ENCODE data around the gene SLC17A7.

SLC17A7 gene

DNA sequence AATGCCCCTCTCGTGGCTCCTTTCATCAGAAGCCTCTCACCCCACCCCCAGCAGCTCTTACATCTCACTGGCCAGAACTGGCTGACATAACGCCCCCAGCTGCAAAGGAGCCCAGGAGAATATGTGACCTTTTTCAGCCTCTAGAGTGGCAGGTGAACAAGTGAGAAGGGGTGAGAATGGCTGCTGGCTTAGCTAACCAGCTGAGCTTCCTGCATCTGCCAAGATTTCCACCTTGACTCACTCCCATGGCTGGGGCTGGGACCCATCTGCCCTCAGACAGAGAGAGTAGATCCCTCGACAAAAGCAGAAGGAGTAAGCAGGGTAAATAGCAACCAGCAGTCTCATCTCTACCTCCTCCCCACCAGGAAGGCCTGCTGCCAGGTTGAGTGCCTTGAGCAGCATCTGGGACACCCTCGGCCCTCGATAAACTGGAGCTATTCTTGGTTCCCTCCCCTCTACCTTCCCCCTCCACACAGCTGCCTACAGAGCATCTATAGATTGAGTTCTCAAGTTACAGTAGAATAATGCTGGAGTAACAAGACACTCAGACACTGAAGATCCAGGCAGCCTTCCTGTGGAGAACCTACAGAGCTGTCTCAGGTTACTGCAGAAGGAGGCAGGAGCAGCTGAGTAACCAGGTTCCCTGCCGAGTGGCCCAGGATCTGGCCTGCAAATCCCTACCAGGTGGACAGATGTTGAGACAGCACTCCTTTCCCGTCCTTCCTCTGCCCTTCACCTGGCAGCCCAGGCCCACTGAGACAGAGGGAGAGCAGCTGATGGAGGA lies 37.7 kb downstream of the SLC17A7 start:
- DNase-seq, result peak; percentile 84

DNA sequence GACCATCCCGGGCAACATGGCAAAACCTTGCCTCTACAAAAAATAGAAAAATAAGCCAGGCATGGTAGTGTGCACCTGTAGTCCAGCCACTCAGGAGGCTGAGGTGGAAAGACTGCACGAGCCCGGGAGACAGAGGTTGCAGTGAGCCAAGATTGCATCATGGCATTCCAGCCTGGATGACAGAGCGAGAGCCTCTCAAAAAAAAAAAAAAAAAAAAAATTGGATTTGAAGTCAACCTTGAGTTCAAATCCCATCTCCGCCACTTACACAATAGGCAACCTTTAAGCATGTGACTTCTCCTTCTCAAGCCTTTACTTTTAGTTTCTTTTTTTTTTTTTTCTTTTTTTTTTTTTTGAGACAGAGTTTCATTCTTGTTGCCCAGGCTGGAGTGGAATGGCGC lies 41.3 kb downstream of the SLC17A7 start:
- DNase-seq, result no peak

DNA sequence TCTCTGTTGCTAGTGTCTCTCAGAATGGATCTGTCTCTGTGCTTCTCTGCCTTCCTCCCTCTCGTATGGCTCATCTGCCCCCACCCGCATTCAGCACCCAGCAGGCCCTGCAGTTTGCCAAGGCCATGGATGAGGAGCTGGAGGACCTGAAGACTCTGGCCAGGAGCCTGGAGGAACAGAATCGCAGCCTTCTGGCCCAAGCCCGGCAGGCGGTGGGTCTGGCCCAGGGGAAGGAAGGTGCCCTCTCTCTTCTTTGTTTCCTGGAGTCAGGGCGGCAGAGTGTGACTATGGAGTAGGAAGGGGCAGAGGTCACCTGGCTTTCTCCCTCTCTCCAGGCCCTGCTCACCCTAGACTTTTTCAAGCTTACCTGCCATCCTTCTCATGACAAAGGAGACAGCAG lies 42.4 kb downstream of the SLC17A7 start:
- DNase-seq, result no peak

DNA sequence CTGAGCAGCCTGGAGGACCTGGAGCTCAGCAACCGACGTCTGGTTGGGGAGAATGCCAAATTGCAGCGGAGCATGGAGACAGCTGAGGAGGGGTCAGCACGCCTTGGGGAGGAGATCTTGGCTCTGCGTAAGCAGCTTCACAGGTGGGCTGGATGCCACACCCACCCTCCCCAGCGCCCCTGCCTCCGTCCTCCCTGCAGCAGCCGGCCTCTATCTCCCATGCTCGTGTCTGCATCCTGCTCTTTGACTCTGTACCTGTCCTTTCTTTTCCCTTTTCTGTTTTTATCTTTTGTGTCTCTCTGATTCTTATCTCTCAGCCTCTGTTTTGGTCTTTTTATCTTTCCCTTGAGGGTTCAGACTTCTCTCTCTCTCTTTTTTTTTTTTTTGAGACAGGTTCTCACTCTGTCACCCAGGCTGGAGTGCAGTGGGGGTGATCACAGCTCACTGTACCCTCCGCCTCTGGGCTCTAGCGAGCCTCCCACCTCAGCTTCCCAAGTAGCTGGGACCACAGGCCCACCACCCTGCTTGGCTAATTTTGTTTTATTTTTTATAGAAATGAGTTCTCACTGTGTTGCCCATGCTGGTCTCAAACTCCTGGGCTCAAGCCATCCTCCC lies 43.2 kb downstream of the SLC17A7 start:
- DNase-seq, result no peak

DNA sequence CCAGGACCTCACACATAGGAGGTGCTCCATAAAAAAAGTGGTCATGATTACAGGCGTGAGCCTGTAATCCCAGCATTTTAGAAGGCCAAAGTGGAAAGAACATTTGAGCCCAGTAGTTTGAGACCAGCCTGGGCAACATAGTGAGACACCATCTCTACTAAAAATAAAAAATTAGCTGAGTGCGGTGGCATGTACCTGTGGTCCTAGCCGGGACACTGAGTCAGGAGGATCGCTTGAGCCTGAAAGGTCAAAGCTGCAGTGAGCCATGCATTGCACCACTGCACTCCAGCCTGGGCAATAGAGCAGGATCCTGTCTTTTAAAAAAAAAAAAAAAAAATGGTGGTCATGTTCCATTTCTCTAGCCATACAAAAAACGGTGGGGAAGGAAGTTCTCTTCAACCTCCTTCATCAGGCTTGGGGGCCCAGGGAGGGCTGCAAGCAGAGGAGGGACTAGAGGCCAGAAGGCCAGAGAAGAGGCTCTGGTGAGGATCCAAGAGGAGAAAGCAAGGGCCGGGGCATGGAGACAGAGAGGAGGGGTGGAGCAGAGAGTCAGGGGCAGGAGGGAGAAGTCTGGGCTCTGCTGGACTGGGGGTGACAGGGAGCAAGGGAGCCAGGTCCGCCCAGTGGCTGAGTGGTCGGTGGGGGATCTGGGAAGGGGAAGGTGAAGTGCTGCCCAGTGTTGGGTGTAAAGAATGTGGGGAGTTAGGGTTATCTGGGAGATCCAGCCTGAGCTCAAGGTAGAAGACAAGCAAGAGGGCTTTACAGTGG lies 44.4 kb downstream of the SLC17A7 start:
- no peak for DNase-seq

DNA sequence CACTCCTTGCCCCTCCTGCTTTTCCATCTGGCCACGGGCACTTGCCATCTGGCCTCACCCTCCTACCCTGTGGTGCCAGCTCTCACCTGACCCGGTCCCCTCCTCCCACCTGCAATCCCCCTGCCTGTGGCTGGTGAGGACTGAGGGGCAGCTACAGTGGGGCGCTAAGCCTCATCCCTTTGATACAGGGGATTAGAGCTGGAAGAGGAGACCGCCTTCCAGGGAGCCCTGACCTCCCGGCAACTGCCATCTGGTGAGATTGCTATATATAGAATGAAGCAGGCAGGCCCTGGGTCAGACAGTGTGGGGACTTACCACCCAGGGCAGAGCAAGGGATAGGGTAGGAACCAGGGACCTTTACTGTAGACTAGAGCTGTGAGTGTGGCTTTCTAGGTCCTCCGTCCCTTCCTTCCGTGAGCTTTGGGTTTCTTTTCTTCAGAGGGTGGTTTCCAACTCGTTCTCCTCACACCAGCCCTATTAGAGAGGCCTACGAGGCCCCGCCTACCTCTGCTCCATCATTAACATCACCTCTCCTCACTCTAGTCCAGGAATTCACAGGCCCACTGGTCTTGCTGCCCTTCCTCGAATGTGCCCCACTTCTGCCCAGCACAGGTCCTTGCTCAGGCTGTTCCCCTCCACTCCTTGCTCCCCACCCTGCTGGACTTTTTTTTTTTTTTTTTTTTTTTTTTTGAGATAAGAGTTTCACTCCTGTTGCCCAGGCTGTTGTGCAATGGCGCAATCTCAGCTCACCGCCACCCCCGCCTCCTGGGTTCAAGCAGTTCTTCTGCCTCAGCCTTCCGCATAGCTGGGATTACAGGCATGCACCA lies 45.5 kb downstream of the SLC17A7 start:
- no peak for DNase-seq

DNA sequence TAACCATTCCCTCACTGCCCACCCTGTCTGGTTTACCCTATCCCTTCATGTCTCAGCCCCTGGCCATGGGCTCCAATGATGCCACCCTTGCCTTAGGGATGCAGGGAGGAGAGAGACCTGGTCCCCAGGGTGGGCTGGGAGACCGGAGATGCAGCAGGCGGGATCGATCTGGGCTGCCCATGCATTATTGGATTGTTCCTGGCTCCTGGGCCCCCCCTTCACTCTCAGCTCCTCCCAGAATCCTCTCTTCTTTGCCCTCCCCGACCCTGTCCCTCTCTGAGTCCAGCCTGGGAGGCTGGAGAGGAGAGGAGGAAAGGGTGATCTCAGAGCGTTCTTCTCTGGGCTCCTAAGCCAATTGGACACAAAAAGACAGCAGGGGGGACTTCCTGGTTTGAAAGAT lies 47.4 kb downstream of the SLC17A7 start:
- no peak for DNase-seq

DNA sequence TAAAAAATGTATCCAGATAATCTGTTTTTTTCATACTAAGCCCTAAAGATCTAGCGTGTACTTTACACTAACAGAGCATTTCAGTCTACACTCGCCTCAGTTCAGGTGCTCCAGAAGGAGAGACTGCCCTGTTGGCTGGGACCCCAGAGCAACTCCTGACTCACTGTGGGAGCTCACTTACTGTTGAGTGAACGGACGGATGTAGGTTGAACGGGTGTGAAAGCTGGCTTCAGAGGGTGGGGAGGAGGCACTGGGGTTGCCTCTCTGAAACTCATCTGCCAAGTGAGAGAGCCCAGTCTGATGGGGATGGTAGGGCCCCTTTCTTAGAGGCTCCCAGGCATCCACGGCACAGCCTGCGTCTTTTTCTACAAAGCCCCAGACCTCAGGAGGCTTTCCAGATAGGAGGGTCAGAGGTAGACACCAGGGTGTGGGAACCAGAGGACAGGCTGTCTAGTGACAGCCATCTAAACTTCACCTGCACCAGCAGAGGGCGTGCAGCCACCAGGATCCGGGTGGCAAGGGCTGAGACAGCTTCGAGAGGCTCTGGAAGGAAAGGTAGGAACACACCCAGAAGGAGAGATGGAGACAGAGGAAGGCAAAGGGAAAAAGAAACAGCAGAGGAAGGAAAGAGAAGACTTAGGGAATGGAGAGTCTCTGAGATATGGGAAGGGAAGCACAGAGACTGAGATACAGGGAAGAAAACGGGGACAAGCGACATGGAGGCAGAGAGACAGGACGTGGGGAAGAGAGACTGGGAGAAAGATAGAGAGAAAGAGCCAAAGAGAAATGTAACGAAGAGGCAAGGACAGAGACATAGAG lies 49.5 kb downstream of the SLC17A7 start:
- DNase-seq, result peak; percentile 88

DNA sequence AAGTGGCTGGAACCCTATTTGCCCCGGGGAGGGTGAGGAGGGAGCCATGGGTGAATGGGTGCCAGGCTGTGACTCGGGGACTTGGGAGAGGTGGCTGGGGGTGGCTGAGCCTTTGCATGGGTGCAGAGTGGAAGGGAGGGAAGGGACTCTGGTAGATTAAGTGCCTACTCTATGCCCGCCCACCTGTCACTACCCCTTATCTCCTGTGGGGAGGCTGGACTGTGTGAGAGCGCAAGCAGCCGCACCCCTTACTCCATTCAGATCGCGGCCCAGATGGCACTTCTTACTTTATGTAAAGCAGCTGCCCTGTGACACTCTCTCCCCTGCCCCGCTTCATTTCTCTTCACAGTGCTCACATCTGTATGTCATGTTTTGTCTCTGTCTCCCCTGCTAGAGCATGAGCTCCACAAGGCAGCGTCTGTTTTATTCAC lies 50.4 kb downstream of the SLC17A7 start:
- DNase-seq, result no peak

DNA sequence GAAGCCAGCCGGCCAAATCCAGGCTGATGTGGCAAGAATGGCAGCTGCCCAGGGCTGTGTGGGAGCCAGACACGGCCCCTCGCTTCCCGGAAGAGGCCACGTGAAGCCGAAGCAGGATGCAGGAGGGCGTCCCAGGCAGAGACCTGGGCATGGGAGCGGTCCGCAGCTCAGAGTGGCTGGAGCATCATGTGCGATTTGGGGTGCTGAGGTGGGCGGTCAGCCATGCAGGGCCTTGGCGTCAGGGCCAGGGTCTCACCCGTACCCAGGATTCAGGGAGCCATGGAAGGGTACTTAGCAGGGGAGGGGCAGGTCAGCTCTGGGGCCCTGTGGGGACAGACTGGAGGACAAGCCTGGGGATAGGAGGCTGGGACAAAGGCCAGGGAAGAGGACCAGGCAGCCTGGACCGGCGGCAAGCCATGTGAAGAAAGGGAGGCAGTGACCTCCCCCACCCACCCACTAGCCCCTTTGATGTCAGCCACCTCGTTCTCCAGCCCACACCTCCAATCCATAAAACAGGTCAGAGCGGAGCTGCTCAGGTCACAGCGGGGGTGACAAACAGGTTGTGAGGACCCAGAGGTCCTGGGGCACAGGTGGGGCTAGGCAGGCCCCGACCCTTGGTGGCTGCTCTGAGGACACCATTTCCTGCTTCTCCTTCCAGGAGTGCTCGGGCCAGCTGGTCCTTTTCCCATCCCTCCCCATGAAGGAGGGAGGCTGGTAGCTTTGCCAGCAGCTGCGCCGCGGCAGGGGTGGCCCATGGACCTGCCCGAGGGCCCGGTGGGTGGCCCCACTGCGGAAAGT lies 51.0 kb downstream of the SLC17A7 start:
- no peak for DNase-seq

DNA sequence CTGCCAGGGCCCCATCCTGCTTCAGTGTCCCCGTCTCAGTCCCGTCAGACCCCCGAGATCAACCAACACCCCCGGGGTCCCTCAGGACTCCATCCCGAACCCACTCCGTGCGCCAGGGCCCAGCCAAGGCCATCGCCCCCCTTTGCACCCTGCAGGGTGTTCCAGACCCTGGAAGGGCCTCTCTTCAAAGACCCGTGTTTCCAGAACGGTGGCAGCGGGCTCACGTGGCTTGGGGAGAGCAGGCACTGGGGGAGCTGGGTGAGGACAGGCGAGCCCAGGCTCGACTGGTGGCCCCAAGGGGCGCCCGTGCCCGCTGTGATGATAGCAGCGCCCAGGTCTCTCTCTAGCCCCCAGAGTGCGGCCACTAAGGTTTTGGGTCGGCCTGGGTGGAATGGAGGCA lies 51.9 kb downstream of the SLC17A7 start:
- DNase-seq, result no peak

DNA sequence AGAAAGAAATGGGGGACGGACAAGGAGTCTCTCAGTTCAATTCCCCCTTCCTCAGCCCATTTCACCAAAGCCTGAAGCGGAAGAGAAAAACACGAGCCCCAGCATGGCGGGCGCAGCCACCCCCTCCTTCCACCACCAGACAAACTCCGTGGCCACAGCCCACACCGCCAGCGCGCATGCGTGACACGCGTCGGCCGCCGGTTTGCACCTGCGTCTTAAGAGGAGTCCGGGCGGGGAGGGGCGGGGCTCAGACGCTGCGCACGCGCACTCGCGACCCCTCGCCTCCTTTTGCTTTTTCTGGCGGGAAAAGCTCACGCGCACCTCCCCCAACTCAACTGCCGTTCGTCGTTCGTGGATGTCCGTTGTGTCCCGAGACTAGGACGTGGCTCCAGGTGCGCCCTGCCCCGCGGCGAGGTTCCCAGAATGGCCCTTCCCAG lies 53.4 kb downstream of the SLC17A7 start, which contains the start of gene KASH5:
TSS of gene KASH5 (plus strand) at position 314 of the 437 bp plus-strand sequence. CDS start 2,635 bp downstream, outside the sequence.
- no peak for DNase-seq

DNA sequence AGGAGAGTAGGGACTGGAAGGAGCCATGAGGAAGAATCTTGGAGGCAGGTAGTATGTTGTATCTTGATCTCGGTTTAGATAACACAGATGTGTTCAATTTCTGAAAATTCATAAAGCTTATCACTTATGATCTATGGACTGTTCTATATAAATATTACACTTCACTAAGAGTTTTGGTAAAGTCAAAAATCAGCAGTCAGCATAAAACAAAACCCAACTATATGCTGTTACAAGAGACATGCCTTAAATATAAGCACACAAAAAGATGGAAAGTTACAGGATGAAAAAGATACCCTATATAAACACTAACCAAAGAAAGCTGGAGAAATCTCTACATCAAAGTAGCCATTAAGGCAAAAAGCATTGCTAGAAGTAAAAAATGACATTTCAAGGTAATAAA lies 57.7 kb downstream of the SLC17A7 start:
- DNase-seq, result no peak

DNA sequence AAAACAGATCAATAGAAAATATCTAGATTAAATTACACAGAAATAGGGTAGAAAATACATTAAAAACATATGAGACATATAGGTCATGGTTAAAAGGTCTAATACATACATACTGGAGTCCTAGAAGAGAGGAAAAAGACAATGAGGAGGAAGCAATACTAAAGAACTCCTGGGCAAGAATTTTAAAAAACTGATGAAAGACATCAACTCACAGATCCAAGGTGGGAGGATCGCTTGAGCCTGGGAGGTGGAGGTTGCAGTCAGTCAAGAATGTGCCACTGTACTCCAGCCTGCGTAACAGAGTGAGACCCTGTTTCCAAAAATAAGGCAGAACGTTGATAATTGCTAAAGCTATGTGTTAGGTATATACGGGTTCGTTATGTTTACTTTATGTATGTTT lies 58.7 kb downstream of the SLC17A7 start:
- no peak for DNase-seq

DNA sequence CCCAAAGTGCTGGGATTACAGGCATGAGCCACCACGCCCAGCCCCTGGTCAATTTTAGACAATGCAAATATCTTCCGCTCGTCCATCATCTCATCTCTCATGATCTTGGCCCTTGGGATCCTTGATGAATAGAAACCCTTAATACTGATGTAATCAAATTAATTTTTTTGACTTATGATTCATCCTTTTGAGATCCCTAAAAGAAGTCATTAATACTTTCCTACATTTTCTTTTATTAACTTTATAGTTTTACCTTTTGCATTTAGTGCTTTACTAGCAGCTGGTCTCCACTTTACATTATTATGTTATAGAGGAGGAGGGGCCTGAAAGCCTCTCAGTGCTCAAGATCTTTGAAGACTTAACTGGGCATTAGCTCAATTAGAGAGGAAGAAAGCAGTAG lies 60.9 kb downstream of the SLC17A7 start:
- no peak for DNase-seq

Measured in NCI-H1436 (cell line).